Vagina (tissue), 2 donors: ENCODE results near the gene C3orf33.

ENCODE experiments used
- CTCF ChIP-seq, 3 experiments: fragments of 450-650 bp in 2 of 3; fragments of 200-600 bp in 1 of 3; sonication (generic) in 1 of 3; IDR thresholded peaks; one replicate each; pipeline ENCODE4 v1.5.1; 2017 to 2019; ENCODE audit warnings: antibody characterized with exemption in 3 of 3, mild to moderate bottlenecking in 2 of 3, moderate library complexity in 2 of 3
- POLR2A ChIP-seq, 2 donors: fragments of 450-650 bp; IDR thresholded peaks; one replicate each; pipeline ENCODE4 v1.6.1; 2017; ENCODE audit warnings: antibody characterized with exemption in 2 of 2, mild to moderate bottlenecking in 2 of 2, moderate library complexity in 2 of 2
- POLR2AphosphoS5 ChIP-seq, 2 donors: sonication (generic); formaldehyde crosslinking; IDR thresholded peaks; one replicate each; pipeline ENCODE4 v1.9.0; 2017; ENCODE audit warnings: antibody characterized with exemption in 2 of 2, mild to moderate bottlenecking in 2 of 2, low read depth in 1 of 2; ENCODE audit not compliant: insufficient read depth in 1 of 2

GRCh38 chr3:155737844-155738460 lies 68.1 kb downstream of the C3orf33 start:
- TF ChIP-seq CTCF (IDR thresholded peaks at IDR 0.05): no peak
- TF ChIP-seq POLR2A (IDR thresholded peaks at IDR 0.05): no peak
- TF ChIP-seq POLR2AphosphoS5 (IDR thresholded peaks at IDR 0.05; ENCODE audit: insufficient read depth in 1 of 2, low read depth in 1 of 2): no peak
